Mucosa of rectum (tissue), 2 donors: ENCODE results near the gene CAPZA1.

Experiments used
- H3K27ac ChIP-seq, 2 donors: one replicate each; pipeline ENCODE4 v1.7.0; 2013; ENCODE audit warnings: inconsistent platforms in 2 of 2, low read depth in 2 of 2, low read length in 2 of 2
- H3K27me3 ChIP-seq, 2 donors: one replicate each; pipeline ENCODE4 v1.7.0; 2013; ENCODE audit warnings: low read length in 2 of 2; ENCODE audit not compliant: control insufficient read depth in 2 of 2, insufficient read depth in 2 of 2
- H3K36me3 ChIP-seq, 2 donors: one replicate each; pipeline ENCODE4 v1.7.0; 2013; ENCODE audit warnings: low read length in 2 of 2; ENCODE audit not compliant: control insufficient read depth in 2 of 2, insufficient read depth in 2 of 2
- H3K4me1 ChIP-seq, 2 donors: one replicate each; pipeline ENCODE4 v1.7.0; 2013; ENCODE audit warnings: low read length in 2 of 2, mild to moderate bottlenecking in 1 of 2; ENCODE audit not compliant: control insufficient read depth in 2 of 2, insufficient read depth in 2 of 2
- H3K4me3 ChIP-seq, 2 donors: one replicate each; pipeline ENCODE4 v1.7.0; 2013; ENCODE audit warnings: low read length in 2 of 2
- H3K9ac ChIP-seq, 2 donors: one replicate each; pipeline ENCODE4 v1.7.0; 2013; ENCODE audit warnings: low read length in 2 of 2, low read depth in 1 of 2, mild to moderate bottlenecking in 1 of 2
- H3K9me3 ChIP-seq, 2 donors: one replicate each; pipeline ENCODE4 v1.7.0; 2013; ENCODE audit warnings: low read length in 2 of 2; ENCODE audit not compliant: control insufficient read depth in 2 of 2
- donor health status: healthy.
- donor health status: Normal muscosa, but diverticular disease.

Gene CAPZA1

DNA sequence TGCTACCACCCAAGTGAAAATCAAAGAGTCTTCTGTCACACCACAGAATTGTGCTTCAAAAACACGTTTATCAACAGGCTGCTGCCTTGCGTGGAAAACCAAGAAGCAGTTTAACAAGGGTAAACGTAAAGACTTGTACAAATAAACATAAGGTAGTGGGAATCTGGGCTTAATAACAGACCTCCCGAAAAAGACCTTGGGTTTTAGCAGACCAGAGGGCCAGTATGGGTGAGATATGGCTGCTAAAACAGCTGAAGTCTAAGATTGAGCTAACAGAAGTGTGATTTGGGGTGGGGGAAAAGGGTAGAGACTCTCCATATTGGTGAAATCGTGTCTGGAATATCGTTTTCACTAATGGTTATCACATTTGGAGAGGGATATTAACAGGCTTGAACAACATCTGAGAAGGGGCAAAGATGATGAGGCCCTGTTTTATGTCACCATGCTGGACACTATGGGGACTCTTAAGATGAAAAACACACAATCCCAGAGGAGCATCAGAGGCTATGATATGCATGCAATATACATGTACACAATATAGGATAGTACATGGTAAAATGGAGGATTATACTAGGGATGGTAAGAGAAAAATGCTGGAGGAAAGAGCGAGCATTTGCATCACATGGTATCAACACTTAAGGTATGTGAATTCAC lies 56.2 kb downstream of the CAPZA1 start:
- H3K27ac ChIP-seq: peak overlapping the region in 1 of 2 donors; percentile 93
- no peaks in the 10 kb centered on the region for H3K27me3 ChIP-seq
- peaks cover 10 to 15% of the 10 kb centered on the region in 2 donors for H3K36me3 ChIP-seq
- H3K9me3 ChIP-seq: no peaks in the 10 kb centered on the region
- peak overlapping the region; percentile 72 to 95 for H3K9ac ChIP-seq
- peak overlapping the region; percentile 79 to 83 for H3K4me3 ChIP-seq
- H3K4me1 ChIP-seq: peaks cover 16 to 21% of the 10 kb centered on the region in 2 donors

DNA sequence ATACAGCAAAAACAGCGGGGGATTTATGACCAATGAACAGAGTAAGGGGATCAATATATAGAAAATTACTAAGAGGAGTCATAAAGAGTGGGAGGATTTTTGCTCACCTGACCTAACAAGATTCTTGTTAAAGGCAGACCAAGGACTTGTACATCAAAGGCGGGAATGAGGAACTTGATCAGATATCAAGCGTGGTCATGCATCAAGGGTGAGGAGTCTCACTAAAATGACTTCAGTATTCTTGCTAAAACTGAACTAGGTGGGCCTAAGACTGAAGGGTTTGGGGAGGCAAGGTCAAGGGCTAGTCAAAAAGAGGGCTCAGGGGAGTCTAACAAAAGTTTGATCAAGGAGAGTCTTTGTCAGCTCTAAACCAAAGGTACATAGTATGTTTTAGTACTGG lies 56.9 kb downstream of the CAPZA1 start:
- Histone ChIP-seq H3K36me3 (peaks cover 6 to 8% of the 10 kb centered on the region in 2 donors), H3K4me1 (peaks cover 16 to 21% of the 10 kb centered on the region in 2 donors), H3K9ac (no peak overlapping the region), H3K27me3 (no peaks in the 10 kb centered on the region), H3K4me3 (no peak overlapping the region), H3K9me3 (no peaks in the 10 kb centered on the region), H3K27ac (no peak overlapping the region)

DNA sequence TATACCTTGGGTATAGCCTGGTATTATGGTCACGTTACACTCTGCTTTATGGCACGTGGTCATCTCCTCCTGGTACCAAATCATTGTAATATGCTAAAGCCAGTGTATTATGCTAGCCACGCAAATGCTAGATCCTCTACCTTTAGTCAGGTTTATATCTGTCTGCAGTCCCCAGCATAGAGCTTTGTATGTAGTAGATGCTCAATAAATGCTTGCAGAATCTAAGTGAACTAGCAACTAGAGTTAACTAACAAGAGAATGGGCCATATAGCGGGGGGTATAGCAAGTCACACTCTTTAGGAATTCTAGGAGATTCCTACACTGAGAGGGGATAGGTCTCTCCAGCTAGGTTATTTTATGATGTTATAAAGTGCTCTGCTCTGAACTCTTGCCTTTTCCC lies 57.9 kb downstream of the CAPZA1 start:
- Histone ChIP-seq H3K4me3 (no peak overlapping the region), H3K4me1 (peaks cover 16 to 21% of the 10 kb centered on the region in 2 donors), H3K27me3 (no peaks in the 10 kb centered on the region), H3K27ac (no peak overlapping the region), H3K36me3 (peaks cover 0 to 2% of the 10 kb centered on the region in 2 donors), H3K9ac (no peak overlapping the region), H3K9me3 (no peaks in the 10 kb centered on the region)

- Histone ChIP-seq H3K9me3 (no peaks in the 10 kb centered on the region), H3K4me1 (peaks cover 16 to 18% of the 10 kb centered on the region in 2 donors), H3K27ac (no peak overlapping the region)
Observed at GRCh38 chr1:112678605-112679004, 59.0 kb downstream of the CAPZA1 start.

DNA sequence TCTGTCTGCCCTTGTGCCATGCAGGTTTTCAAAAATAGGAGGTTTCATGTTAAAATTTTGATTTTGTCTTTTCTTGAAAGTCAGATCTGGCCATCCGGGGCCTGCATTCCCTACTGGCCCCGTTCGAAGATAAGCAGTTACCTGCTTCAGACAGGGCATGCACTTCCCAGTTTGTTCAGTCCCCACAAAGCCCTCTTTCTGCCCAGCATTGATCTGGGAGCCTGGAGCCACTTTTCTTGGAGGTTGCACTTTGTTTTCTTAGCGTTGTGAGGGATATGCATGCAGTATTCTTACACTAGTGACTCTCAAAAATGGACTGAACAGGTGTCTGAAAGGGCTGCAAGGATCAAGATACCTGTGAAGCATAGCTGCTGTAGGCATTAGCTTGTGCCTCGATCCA lies 66.3 kb downstream of the CAPZA1 start:
- peaks cover 12 to 14% of the 10 kb centered on the region in 2 donors for H3K36me3 ChIP-seq
- H3K9me3 ChIP-seq: no peaks in the 10 kb centered on the region
- no peak overlapping the region for H3K4me3 ChIP-seq
- no peak overlapping the region for H3K9ac ChIP-seq
- peaks cover 0 to 3% of the 10 kb centered on the region in 2 donors for H3K4me1 ChIP-seq
- H3K27ac ChIP-seq: no peak overlapping the region
- no peaks in the 10 kb centered on the region for H3K27me3 ChIP-seq

More at GRCh38 chr1:112678605-112679004, 59.0 kb downstream of the CAPZA1 start:
- Histone ChIP-seq H3K9ac (no peak overlapping the region), H3K4me3 (no peak overlapping the region), H3K27me3 (no peaks in the 10 kb centered on the region), H3K36me3 (peaks cover 0 to 2% of the 10 kb centered on the region in 2 donors)

DNA sequence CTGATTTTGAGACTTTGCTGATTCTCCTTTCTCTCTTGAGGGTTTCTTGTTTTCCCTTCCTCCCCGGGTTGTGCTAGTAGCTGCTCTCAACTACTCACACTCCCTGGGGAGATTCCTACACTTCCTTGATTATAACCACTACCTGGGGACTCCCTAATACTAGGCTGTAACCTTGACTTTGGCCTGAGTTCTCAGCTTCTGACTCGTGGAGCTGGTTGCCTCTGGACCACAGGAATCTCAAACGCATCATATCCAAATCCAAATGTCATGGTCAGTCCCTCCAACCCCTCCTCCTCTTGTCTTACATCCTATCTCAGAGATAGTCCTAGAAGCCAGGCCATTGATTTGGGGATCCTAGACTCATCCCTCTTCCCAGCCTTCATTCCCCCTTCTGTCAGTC lies 66.8 kb downstream of the CAPZA1 start:
- Histone ChIP-seq H3K9me3 (no peaks in the 10 kb centered on the region), H3K4me3 (no peak overlapping the region), H3K27ac (no peak overlapping the region), H3K27me3 (no peaks in the 10 kb centered on the region), H3K36me3 (peaks cover 12 to 15% of the 10 kb centered on the region in 2 donors), H3K4me1 (peaks cover 0 to 3% of the 10 kb centered on the region in 2 donors), H3K9ac (no peak overlapping the region)

- H3K27ac ChIP-seq: no peak overlapping the region
- H3K4me3 ChIP-seq: no peak overlapping the region
- no peaks in the 10 kb centered on the region for H3K27me3 ChIP-seq
- H3K9me3 ChIP-seq: no peaks in the 10 kb centered on the region
- H3K4me1 ChIP-seq: peaks cover 0 to 3% of the 10 kb centered on the region in 2 donors
- no peak overlapping the region for H3K9ac ChIP-seq
- peaks cover 16 to 20% of the 10 kb centered on the region in 2 donors for H3K36me3 ChIP-seq
Observed at GRCh38 chr1:112686835-112687234, 67.2 kb downstream of the CAPZA1 start.

DNA sequence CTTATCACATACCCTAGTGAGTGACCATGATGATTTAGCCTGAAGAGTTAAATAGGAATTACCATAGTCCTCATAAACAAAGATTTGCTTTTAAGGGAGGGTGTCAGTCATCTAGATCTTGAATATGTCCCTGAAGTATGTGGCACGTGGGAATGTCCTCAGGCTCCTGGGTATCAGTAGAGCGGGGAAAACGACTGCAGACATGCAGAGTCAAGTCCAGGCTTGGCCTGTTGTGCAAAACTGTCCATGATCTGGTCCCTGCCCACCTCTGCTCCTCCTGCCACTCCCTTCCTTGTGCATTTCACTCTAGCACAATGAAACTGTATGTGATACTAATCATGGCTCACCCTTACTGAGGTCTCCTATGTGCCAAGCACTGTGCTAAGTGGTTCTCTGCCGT lies 67.7 kb downstream of the CAPZA1 start:
- H3K27ac ChIP-seq: no peak overlapping the region
- H3K27me3 ChIP-seq: no peaks in the 10 kb centered on the region
- H3K9ac ChIP-seq: no peak overlapping the region
- no peak overlapping the region for H3K4me3 ChIP-seq
- peaks cover 19 to 24% of the 10 kb centered on the region in 2 donors for H3K36me3 ChIP-seq
- H3K9me3 ChIP-seq: no peaks in the 10 kb centered on the region
- peaks cover 0 to 3% of the 10 kb centered on the region in 2 donors for H3K4me1 ChIP-seq

DNA sequence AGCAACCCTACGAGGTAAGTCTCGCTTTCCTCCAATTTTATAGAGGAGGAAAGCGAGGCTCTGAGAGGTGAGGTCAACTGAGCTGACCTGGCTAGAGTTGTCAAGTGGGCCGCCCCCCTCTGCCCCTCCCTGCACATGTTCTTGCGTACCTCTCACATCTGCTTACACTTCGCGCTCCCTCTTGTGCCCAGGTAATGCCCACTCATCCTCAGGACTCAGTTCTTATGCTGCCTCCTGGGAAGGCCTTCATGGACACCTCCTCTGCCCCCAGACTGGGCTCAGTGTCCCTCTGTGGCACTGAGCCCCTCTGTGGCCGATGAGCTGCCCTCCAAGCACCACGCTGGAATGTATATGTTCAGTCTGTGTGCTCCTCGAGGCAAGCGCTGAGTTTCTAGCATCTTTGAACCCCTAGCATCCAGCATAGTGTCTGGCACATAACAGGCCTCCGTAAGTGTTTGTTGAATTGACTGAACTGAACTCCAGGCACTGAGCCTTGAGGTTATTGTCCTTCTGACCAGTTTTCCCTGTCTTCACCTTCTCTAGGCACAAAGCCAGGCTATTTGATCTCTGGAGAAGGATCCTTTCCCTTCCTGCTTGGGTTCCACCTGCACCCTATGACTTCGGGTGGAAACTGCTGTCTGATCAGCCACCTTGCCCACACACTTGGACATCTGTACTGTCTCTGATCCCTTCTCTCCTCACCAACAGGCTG lies 68.3 kb downstream of the CAPZA1 start:
- H3K27me3 ChIP-seq: no peaks in the 10 kb centered on the region
- peaks cover 24 to 30% of the 10 kb centered on the region in 2 donors for H3K36me3 ChIP-seq
- peaks cover 0 to 3% of the 10 kb centered on the region in 2 donors for H3K4me1 ChIP-seq
- no peak overlapping the region for H3K9ac ChIP-seq
- H3K9me3 ChIP-seq: no peaks in the 10 kb centered on the region
- H3K4me3 ChIP-seq: no peak overlapping the region
- no peak overlapping the region for H3K27ac ChIP-seq

GRCh38 chr1:112688781-112689193 lies 69.2 kb downstream of the CAPZA1 start:
- Histone ChIP-seq H3K4me1 (peaks cover 0 to 3% of the 10 kb centered on the region in 2 donors), H3K27ac (peak overlapping the region in 1 of 2 donors; percentile 9), H3K9ac (no peak overlapping the region)

More at GRCh38 chr1:112688781-112689193, 69.2 kb downstream of the CAPZA1 start:
- H3K27me3 ChIP-seq: no peaks in the 10 kb centered on the region
- no peaks in the 10 kb centered on the region for H3K9me3 ChIP-seq
- no peak overlapping the region for H3K4me3 ChIP-seq
- H3K36me3 ChIP-seq: peaks cover 28 to 38% of the 10 kb centered on the region in 2 donors
